Gastroesophageal sphincter (tissue), 4 donors: ENCODE measurements around the gene AKAP8L. TPM values are rescaled to one million over a fixed set of nuclear protein-coding genes. Genes with fewer than 3 reads are reported as not detected.
A peak's percentile ranks its signal among the peaks of the same experiment; 100 is the strongest.

Source experiments
- ATAC-seq: fragments of 150-250 bp; one replicate; pipeline ENCODE4 v1.9.1; 2016; ENCODE audit warnings: mild to moderate bottlenecking, moderate library complexity
- H3K27ac ChIP-seq, 4 donors: fragments of 200-600 bp; sonication (generic) in 3 of 4; 1 replicate in 3 of 4; 2 replicates in 1 of 4; pipeline ENCODE4 v1.5.1; 2016 to 2019
- H3K27me3 ChIP-seq: fragments of 200-600 bp; sonication (generic); one replicate; pipeline ENCODE4 v1.5.1; 2019
- H3K36me3 ChIP-seq, 2 donors: fragments of 200-600 bp; sonication (generic); one replicate each; pipeline ENCODE4 v1.5.1; 2019; ENCODE audit warnings: control low read depth in 1 of 2
- H3K4me1 ChIP-seq, 3 donors: fragments of 200-600 bp; sonication (generic); 1 replicate in 2 of 3; 2 replicates in 1 of 3; pipeline ENCODE4 v1.5.1; 2016 to 2019; ENCODE audit warnings: control low read depth in 2 of 3
- H3K4me3 ChIP-seq, 2 donors: fragments of 200-600 bp; sonication (generic); one replicate each; pipeline ENCODE4 v1.5.1; 2019; ENCODE audit warnings: mild to moderate bottlenecking in 1 of 2, moderate library complexity in 1 of 2
- H3K9me3 ChIP-seq, 3 donors: fragments of 200-600 bp; sonication (generic); one replicate each; pipeline ENCODE4 v1.5.1; 2017 to 2019; ENCODE audit warnings: control low read depth in 2 of 3
- EP300 ChIP-seq: sonication (generic); formaldehyde crosslinking; IDR thresholded peaks from one replicate; pipeline ENCODE4 v1.6.1; 2017; ENCODE audit warnings: antibody characterized with exemption, mild to moderate bottlenecking
- POLR2A ChIP-seq, 2 donors: fragments of 450-650 bp; IDR thresholded peaks; one replicate each; pipeline ENCODE4 v1.6.1; 2017; ENCODE audit warnings: antibody characterized with exemption in 2 of 2, mild to moderate bottlenecking in 2 of 2, moderate library complexity in 1 of 2
- POLR2AphosphoS5 ChIP-seq: sonication (generic); formaldehyde crosslinking; IDR thresholded peaks from one replicate; pipeline ENCODE4 v1.6.1; 2017; ENCODE audit warnings: antibody characterized with exemption
- WGBS, 2 donors: methylation state at CpG; one replicate each; pipeline ENCODE4 v1.1.5; 2018; ENCODE audit warnings: low coverage in 1 of 2; 5-methylcytosine and 5-hydroxymethylcytosine counted together
- small RNA-seq, 4 donors: library from RNA; depleted of rRNA; stranded (forward); fragments of <200 nt; gene quantifications; one replicate each; pipeline ENCODE3, GENCODE V24; 2016
- total RNA-seq, 4 donors: library from RNA; depleted of rRNA; stranded (reverse); fragments of >200 nt; gene quantifications; one replicate each; pipeline ENCODE4 v1.1.0, GENCODE V29; 2016
- TF ChIP-seq, protein P1 (sequence below), 4 experiments: fragments of 200-600 bp in 2 of 4; fragments of 450-650 bp in 2 of 4; sonication (generic) in 1 of 4; IDR thresholded peaks; one replicate each; pipeline ENCODE4 v1.5.1; 2017 to 2019; ENCODE audit warnings: antibody characterized with exemption in 4 of 4, mild to moderate bottlenecking in 2 of 4, moderate library complexity in 2 of 4

AKAP8L gene
- total RNA-seq, 4 donors from 2014 or later: 61.3 to 102 (median 70.1) TPM

GRCh38 chr19:15332311-15332996 lies 86.3 kb downstream of the AKAP8L start, which contains the start of gene BRD4:
TSS of gene BRD4 (minus strand) at chr19:15332539. CDS start at chr19:15273099, 59,440 bp downstream.
- H3K27ac ChIP-seq: peak within 1 kb of the TSS; percentile 85 to 99 (median 94)
- no peaks in the 10 kb centered on the region for H3K9me3 ChIP-seq
- WGBS, 2 donors: 8 to 9% methylated on average over 8 to 12 of the region's 81 CpGs
- peaks cover 6 to 55% (median 29%) of the 10 kb centered on the region in 3 donors for H3K4me1 ChIP-seq
- H3K4me3 ChIP-seq: peak within 1 kb of the TSS; percentile 79 to 93
- TF ChIP-seq, protein P1, sequence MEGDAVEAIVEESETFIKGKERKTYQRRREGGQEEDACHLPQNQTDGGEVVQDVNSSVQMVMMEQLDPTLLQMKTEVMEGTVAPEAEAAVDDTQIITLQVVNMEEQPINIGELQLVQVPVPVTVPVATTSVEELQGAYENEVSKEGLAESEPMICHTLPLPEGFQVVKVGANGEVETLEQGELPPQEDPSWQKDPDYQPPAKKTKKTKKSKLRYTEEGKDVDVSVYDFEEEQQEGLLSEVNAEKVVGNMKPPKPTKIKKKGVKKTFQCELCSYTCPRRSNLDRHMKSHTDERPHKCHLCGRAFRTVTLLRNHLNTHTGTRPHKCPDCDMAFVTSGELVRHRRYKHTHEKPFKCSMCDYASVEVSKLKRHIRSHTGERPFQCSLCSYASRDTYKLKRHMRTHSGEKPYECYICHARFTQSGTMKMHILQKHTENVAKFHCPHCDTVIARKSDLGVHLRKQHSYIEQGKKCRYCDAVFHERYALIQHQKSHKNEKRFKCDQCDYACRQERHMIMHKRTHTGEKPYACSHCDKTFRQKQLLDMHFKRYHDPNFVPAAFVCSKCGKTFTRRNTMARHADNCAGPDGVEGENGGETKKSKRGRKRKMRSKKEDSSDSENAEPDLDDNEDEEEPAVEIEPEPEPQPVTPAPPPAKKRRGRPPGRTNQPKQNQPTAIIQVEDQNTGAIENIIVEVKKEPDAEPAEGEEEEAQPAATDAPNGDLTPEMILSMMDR (IDR thresholded peaks at IDR 0.05): no peak
- peak in 1 of 2 donors; percentile 59 for TF ChIP-seq POLR2A (IDR thresholded peaks at IDR 0.05)
- no peak for TF ChIP-seq EP300
- H3K27me3 ChIP-seq: no peaks in the 10 kb centered on the region
- ATAC-seq: peak; percentile 90
- no peaks in the 10 kb centered on the region for H3K36me3 ChIP-seq

DNA sequence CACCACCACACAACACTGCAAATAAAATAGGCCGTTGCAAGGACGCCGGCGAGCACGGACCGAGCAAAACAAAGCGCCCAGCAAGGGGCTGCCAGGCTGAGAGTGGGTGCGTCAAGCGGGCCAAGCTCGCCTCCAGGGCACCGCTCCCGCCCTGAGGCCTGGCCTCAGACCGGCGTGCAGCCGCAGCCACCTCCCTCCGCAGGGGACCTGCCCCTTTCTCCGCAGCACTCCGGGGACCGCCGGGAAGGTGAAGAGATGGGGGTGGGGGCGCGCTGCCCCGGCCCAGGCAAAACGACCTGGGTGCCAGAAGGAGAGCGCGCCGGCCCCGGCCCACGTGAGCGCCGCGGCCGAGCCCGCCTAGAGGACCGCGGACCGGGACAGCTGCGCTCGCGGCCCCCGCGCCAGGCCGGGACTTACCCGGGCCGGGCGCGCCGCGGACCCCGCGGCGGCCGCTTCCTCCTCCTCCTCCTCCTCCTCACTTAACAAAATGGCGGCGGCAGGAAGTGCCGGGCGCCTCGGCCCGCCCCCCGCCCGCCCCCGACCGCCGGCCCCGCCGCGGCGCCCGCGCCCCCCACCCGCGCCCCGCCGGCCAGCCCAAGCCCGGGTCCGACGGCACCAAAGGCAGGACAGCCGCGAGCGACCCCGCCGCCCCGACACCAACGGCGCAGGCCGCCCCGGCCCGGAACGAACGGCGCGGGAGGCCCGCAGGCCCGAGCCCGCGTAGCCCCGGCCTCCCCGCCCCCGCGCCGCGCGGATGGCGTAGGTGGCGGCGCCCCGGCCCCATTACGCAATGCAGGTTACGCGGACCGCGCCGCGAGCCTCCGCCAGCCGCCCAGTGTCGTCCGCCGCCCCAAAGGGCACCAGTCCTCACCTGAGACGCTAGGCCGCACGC lies 87.1 kb downstream of the AKAP8L start:
- peak; percentile 82 for ATAC-seq
- H3K4me3 ChIP-seq: peak overlapping the region; percentile 79 to 93
- H3K4me1 ChIP-seq: peaks cover 6 to 63% (median 34%) of the 10 kb centered on the region in 3 donors
- no peak for TF ChIP-seq POLR2A (IDR thresholded peaks at IDR 0.05)
- TF ChIP-seq, protein P1 (IDR thresholded peaks at IDR 0.05): peak in 1 of 4 experiments; percentile 11
- TF ChIP-seq EP300: no peak
- peak; percentile 37 for TF ChIP-seq POLR2AphosphoS5
- H3K27me3 ChIP-seq: no peaks in the 10 kb centered on the region
- H3K27ac ChIP-seq: peak overlapping the region; percentile 85 to 99 (median 94)
- no peaks in the 10 kb centered on the region for H3K36me3 ChIP-seq
- 0% methylated on average over 1 to 18 of the region's 122 CpGs for WGBS, 2 donors
- no peaks in the 10 kb centered on the region for H3K9me3 ChIP-seq

GRCh38 chr19:15330801-15331418 lies 87.9 kb downstream of the AKAP8L start:
- no peak for ATAC-seq
- Histone ChIP-seq H3K27ac (peak overlapping the region; percentile 56 to 99 (median 94)), H3K9me3 (no peaks in the 10 kb centered on the region), H3K4me1 (peaks cover 6 to 70% (median 34%) of the 10 kb centered on the region in 3 donors), H3K4me3 (peak overlapping the region; percentile 79 to 93), H3K27me3 (no peaks in the 10 kb centered on the region), H3K36me3 (no peaks in the 10 kb centered on the region)
- TF ChIP-seq EP300 (no peak), POLR2A (IDR thresholded peaks at IDR 0.05) (no peak), POLR2AphosphoS5 (no peak)
- TF ChIP-seq, protein P1 (IDR thresholded peaks at IDR 0.05): no peak
- WGBS, 2 donors: 3 to 5% methylated on average over 13 to 17 of the region's 17 CpGs

Small RNAs within 50 kb of the gene (small RNA-seq; reads per million reads assigned to genes)
- gene AC005776.1 (0 reads per million in 4 donors), gene MIR1470 (0 reads per million in 4 donors)

Other genes starting within 250 kb of the AKAP8L start
- gene NOTCH3, start 218.0 kb downstream of the AKAP8L start, total RNA-seq: 10 to 100 TPM; 19.1 to 54.8 (median 35.4) TPM
- gene EPHX3, start 186.5 kb downstream of the AKAP8L start, total RNA-seq: 1 to 10 TPM in 1 of 4 donors, under 1 TPM in 1, not detected in 2; 0.78 to 1.6 TPM
- 10 to 100 TPM; 29.6 to 49.3 (median 34.4) TPM for gene BRD4, start 86.4 kb downstream of the AKAP8L start, total RNA-seq
- 10 to 100 TPM; 21.4 to 34.2 (median 28.0) TPM for gene AKAP8, start 39.2 kb downstream of the AKAP8L start, total RNA-seq
- gene WIZ, start 31.0 kb upstream of the AKAP8L start, total RNA-seq: 10 to 100 TPM; 24.4 to 94.6 (median 49.9) TPM
- gene RASAL3, start 45.6 kb upstream of the AKAP8L start, total RNA-seq: 1 to 10 TPM; 1.3 to 3.1 (median 2.1) TPM
- gene PGLYRP2, start 60.5 kb upstream of the AKAP8L start, total RNA-seq: not detected
- gene CYP4F22, start 89.5 kb upstream of the AKAP8L start, total RNA-seq: under 1 TPM in 3 of 4 donors, not detected in 1; 0.19 to 0.47 (median 0.47) TPM
- gene CYP4F8, start 196.2 kb upstream of the AKAP8L start, total RNA-seq: not detected
- 1 to 10 TPM in 1 of 4 donors, under 1 TPM in 2, not detected in 1; 0.08 to 5.3 (median 0.81) TPM for gene CYP4F3, start 221.9 kb upstream of the AKAP8L start, total RNA-seq